Transverse colon (tissue), 4 donors: ENCODE data around the gene FMNL3.

Source experiments
- POLR2AphosphoS5 ChIP-seq, 3 donors: sonication (generic); formaldehyde crosslinking; IDR thresholded peaks; one replicate each; pipeline ENCODE4 v1.6.1; 2016; ENCODE audit warnings: antibody characterized with exemption in 3 of 3
- TF ChIP-seq, protein P1 (sequence below), 5 experiments: fragments of 200-600 bp in 3 of 5; fragments of 450-650 bp in 2 of 5; sonication (generic) in 3 of 5; IDR thresholded peaks; 1 replicate in 2 of 5; 2 replicates in 3 of 5; pipeline ENCODE4 v1.5.1; 2016 to 2017; ENCODE audit warnings: antibody characterized with exemption in 5 of 5, inconsistent platforms in 3 of 5, mild to moderate bottlenecking in 2 of 5, moderate library complexity in 1 of 5

DNA sequence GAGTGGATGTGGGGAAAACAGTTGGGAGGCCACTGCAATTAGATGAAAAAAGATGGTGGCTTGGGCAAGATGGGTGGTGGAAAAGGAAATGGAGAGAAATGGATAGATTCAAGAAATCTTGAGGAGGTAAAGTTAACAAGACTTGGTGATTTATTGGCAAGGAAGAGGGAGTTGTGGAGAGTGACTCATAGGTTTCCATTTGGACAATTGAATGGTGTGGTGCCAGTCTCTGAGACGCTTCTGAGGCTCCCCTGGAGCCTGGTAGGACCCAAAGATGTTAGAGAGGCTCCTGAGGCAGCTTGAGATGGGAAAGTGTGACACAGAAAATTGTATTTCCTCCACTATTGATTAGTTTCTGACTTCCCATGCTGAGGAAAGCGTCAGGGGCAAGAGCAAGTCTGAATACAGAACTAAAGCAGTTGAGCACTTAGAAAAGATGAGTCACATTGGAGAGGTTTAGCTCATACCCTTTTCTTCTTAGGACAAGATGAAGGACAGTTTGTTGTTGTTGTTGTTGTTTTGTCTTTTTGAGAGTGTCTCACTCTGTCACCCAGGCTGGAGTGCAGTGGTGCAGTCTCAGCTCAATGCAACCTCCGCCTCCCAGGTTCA is 79.3 kb downstream of the FMNL3 start:
- TF ChIP-seq, protein P1, sequence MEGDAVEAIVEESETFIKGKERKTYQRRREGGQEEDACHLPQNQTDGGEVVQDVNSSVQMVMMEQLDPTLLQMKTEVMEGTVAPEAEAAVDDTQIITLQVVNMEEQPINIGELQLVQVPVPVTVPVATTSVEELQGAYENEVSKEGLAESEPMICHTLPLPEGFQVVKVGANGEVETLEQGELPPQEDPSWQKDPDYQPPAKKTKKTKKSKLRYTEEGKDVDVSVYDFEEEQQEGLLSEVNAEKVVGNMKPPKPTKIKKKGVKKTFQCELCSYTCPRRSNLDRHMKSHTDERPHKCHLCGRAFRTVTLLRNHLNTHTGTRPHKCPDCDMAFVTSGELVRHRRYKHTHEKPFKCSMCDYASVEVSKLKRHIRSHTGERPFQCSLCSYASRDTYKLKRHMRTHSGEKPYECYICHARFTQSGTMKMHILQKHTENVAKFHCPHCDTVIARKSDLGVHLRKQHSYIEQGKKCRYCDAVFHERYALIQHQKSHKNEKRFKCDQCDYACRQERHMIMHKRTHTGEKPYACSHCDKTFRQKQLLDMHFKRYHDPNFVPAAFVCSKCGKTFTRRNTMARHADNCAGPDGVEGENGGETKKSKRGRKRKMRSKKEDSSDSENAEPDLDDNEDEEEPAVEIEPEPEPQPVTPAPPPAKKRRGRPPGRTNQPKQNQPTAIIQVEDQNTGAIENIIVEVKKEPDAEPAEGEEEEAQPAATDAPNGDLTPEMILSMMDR (IDR thresholded peaks at IDR 0.05): no peak
- no peak for TF ChIP-seq POLR2AphosphoS5 (IDR thresholded peaks at IDR 0.05)
